ENCODE results near the gene DCST2. TPM values are rescaled to one million over a fixed set of nuclear protein-coding genes. Genes with fewer than 3 reads are reported as not detected.

Gene DCST2
- total and polyA plus RNA-seq, 11 donors, result 0.14 to 0.65 (median 0.35) TPM; not detected in 1

DNA sequence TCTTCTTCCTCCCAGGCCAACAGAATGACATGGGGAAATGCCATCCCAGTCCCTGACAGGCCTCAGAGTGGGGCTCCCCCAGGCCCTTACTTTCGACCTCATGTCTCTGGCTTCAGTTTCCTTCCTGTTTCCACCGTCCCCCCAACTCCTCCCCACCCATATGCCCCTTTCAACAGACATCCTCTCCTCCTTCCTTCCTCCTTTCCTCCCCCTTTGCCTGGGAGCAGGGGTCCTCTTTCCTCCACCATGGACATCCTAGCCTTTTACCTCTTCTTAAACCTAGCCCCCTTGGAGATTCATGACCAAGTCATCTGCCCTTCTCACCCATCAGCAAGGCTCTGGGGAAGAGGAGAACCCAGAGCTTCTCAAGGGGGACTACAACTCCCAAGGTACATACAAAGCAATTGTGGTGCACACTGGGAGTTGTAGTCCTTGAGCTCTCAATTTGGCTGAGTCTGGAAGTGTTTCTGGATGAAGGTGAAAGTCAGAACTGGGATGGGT, 26.9 kb downstream of the DCST2 start:
- TF ChIP-seq POLR2A (IDR thresholded peaks at IDR 0.05), result no peak
- TF ChIP-seq, protein P1, sequence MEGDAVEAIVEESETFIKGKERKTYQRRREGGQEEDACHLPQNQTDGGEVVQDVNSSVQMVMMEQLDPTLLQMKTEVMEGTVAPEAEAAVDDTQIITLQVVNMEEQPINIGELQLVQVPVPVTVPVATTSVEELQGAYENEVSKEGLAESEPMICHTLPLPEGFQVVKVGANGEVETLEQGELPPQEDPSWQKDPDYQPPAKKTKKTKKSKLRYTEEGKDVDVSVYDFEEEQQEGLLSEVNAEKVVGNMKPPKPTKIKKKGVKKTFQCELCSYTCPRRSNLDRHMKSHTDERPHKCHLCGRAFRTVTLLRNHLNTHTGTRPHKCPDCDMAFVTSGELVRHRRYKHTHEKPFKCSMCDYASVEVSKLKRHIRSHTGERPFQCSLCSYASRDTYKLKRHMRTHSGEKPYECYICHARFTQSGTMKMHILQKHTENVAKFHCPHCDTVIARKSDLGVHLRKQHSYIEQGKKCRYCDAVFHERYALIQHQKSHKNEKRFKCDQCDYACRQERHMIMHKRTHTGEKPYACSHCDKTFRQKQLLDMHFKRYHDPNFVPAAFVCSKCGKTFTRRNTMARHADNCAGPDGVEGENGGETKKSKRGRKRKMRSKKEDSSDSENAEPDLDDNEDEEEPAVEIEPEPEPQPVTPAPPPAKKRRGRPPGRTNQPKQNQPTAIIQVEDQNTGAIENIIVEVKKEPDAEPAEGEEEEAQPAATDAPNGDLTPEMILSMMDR (IDR thresholded peaks at IDR 0.05), result no peak
- Histone ChIP-seq H3K9me3 (no peaks in the 10 kb centered on the region), H3K27me3 (no peaks in the 10 kb centered on the region), H3K27ac (peak overlapping the region; percentile 77 to 98 (median 95)), H3K4me3 (peak overlapping the region in 2 of 12 donors; percentile 7 to 83), H3K36me3 (no peaks in the 10 kb centered on the region), H3K4me1 (peaks cover 8 to 75% (median 55%) of the 10 kb centered on the region in 12 donors)
- intact Hi-C loops (cut with DNase I), result no loop called here
- peak in 2 of 5 donors; percentile 43 to 44 for DNase-seq
- ATAC-seq, result no peak
- WGBS, 4 donors, result 42 to 64% (median 47%) methylated on average over 2 of the region's 2 CpGs

GRCh38 chr1:155005076-155006011, 28.2 kb downstream of the DCST2 start:
- Histone ChIP-seq H3K9me3 (no peaks in the 10 kb centered on the region), H3K27ac (peak overlapping the region; percentile 77 to 98 (median 95)), H3K4me1 (peaks cover 5 to 64% (median 50%) of the 10 kb centered on the region in 12 donors), H3K4me3 (peak overlapping the region in 8 of 12 donors; percentile 26 to 96 (median 84)), H3K36me3 (no peaks in the 10 kb centered on the region), H3K27me3 (no peaks in the 10 kb centered on the region)
- ATAC-seq, result peak in 3 of 4 donors; percentile 0 to 31 (median 27)
- intact Hi-C loops (cut with DNase I), result no loop called here
- WGBS, 4 donors, result 38 to 45% (median 42%) methylated on average over 16 to 17 of the region's 17 CpGs
- TF ChIP-seq, protein P1 (IDR thresholded peaks at IDR 0.05), result no peak
- peak in 1 of 2 donors; percentile 46 for TF ChIP-seq POLR2A (IDR thresholded peaks at IDR 0.05)
- peak; percentile 78 to 89 (median 82) for DNase-seq

- no peaks in the 10 kb centered on the region for H3K27me3 ChIP-seq
- ATAC-seq, result no peak
- peak overlapping the region; percentile 70 to 96 (median 84) for H3K4me3 ChIP-seq
- H3K27ac ChIP-seq, result peak overlapping the region; percentile 77 to 98 (median 95)
- H3K9me3 ChIP-seq, result no peaks in the 10 kb centered on the region
- intact Hi-C loops (cut with DNase I), result loop anchor here in 5 of 10 donors (5.0 kb wide), 3 partner anchors 42 to 48 kb away; partner anchors contain the start of genes ADAM15 (in 4 of the 5) and PYGO2 (in 1 of the 5)
- TF ChIP-seq, protein P1 (IDR thresholded peaks at IDR 0.05), result no peak
- TF ChIP-seq POLR2A (IDR thresholded peaks at IDR 0.05), result no peak
- DNase-seq, result no peak
- H3K4me1 ChIP-seq, result peaks cover 5 to 72% (median 58%) of the 10 kb centered on the region in 12 donors
- H3K36me3 ChIP-seq, result no peaks in the 10 kb centered on the region
- WGBS, 4 donors, result 31 to 44% (median 40%) methylated on average over 5 of the region's 5 CpGs
Measured at GRCh38 chr1:155004352-155005075, 29.1 kb downstream of the DCST2 start.

Measured in heart left ventricle (tissue), 16 donors.